Measurements from ENCODE around the gene GUCY2D.
A peak's percentile ranks its signal among the peaks of the same experiment; 100 is the strongest.
"Not testable (repeated sequence)": the region's sequence is repeated elsewhere in the genome, so short reads cannot be mapped to it uniquely, and the experiment has no call there.

The GUCY2D gene

DNA sequence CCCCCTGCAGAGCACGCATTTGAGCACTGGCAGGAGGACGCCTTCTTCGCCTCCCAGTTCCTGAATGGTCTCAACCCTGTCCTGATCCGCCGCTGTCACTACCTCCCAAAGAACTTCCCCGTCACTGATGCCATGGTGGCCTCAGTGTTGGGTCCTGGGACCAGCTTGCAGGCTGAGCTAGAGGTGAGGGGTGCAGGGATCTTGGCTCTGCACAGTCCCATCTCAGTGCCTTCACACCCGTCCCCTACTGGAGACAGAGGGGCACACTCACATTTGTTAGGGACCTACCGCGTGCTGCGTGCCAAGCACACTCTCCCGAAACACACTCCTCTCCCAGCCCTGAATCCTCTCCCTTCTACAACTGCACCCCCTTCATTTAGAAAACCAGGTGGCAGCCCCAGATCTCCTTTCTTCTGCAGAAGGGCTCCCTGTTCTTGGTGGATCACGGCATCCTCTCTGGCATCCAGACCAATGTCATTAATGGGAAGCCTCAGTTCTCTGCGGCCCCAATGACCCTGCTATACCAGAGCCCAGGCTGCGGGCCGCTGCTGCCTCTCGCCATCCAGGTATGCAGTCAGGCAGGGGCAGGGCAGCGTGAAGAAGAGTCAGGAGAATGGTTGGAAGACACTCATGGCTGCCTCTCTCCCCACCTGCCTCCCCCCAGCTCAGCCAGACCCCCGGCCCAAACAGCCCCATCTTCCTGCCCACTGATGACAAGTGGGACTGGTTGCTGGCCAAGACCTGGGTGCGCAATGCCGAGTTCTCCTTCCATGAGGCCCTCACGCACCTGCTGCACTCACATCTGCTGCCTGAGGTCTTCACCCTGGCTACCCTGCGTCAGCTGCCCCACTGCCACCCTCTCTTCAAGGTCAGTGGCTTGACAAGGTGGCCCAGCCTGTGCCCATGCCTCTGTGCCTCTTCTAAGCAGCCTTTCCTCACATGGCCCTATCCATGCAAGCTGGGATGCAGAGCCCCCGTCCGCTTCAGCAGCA lies 42.7 kb downstream of the GUCY2D start:
- DNase-seq, result no peak

DNA sequence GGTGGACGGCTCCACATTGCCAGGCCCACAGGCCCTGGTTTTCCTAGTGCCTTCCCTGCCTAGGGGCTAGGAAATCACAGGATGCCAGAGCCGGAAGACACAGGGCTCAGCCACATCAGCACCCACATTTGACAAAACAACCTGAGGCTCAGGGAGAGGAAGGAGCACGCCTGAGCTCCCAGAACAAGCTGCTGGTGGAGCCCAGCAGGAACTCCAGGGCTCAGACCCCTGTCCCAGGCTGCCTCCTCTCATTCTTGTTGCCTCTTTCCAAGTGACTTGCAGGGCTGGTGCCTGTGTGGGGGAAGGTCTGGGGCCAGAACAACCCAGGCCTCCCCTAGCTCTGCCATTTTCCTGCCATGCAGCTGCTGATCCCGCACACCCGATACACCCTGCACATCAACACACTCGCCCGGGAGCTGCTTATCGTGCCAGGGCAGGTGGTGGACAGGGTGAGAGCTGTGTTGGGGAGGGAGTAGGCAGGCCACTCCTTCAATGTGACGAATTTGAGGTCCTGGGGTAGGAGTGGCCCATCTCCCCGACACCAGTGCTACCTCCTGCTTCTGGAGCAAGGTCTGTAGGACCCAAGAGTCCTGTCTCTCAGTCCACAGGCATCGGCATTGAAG lies 44.0 kb downstream of the GUCY2D start:
- no peak for DNase-seq

DNA sequence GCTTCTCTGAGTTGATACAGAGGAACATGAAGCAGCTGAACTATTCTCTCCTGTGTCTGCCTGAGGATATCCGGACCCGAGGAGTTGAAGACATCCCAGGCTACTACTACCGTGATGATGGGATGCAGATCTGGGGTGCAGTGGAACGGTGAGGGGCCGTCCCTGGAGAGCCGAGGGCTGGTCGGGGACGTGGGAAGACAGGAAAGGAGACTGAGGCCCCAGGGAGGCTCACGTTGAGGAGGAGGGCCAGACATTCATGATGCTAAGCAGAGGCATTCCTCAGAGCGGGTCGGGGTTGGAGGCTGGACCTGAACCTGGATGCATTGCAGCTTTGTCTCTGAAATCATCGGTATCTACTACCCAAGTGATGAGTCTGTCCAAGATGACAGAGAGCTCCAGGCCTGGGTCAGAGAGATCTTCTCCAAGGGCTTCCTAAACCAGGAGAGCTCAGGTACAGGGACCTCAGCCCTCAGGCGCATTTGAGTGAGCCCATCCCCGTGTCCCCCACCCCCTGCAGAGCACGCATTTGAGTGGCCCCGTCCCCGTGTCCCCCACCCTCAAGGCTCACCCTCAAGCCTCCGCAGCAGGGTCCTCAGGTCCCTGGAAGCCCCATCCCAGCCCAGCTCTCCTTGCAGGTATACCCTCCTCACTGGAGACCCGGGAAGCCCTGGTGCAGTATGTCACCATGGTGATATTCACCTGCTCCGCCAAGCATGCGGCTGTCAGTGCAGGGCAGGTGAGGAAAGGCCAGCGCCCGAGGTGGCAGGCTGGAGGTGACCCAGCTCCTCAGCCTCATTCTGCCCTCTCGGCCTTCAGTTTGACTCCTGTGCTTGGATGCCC lies 44.7 kb downstream of the GUCY2D start:
- no peak for DNase-seq

DNA sequence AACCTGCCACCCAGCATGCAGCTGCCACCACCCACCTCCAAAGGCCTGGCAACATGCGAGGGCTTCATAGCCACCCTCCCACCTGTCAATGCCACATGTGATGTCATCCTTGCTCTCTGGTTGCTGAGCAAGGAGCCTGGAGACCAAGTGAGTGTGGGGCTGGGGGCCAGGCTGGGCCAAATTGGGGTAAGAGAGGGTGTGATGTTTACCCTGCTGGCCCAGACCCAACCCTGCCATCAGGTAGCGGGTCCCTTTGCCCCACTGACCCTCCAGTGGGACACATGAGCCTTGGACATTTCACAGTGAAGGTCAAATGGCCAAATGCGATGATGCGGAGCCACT lies 45.3 kb downstream of the GUCY2D start:
- no peak for DNase-seq

DNA sequence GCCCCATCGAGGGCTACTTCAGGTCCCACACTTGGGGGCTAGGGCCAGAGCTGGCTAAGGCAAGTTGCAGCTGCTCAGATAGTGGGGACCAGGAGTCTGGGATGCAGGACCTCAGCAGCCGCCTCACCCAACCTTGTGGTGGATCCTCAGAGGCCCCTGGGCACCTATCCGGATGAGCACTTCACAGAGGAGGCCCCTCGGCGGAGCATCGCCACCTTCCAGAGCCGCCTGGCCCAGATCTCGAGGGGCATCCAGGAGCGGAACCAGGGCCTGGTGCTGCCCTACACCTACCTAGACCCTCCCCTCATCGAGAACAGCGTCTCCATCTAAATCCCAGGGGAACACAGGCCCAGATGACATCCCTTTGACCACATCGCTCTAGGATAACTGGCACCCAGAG lies 45.8 kb downstream of the GUCY2D start:
- no peak for DNase-seq

DNA sequence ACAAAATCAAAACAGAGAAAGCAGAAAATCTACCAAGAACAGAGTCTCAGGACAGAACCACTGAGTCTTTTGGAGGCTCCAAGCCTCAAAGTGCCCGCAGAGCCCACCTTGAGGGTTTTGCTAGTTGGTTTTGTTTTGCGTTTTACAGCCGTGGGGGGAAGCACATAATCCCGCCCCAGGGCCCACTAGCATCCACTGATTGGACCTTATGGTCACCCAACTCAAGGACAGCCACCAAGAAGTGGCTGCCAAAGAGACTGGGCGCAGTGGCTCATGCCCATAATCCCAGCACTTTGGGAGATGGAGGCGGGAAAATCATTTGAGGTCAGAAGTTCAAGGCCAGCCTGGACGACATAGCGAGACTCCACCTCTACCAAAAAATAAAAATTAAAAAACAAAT lies 46.3 kb downstream of the GUCY2D start:
- DNase-seq, result no peak

DNA sequence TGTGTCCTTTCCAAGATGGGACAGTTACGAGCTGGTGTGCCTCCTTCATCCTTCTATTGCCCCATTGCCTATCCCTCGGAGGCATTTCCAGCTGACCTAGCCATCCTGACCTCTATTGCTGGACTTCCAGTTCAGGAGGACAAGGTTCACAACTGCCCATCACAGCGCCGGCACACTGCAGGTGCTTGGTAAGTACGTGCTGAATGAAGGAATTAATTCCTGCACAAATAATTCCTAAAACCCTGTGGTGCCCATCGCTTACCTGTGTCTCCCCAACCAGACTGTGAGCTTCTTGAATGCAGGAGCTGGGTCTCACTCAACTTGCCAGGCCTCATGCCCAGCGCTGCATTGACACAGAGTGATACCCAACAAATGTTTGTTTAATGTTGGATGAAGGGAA lies 49.4 kb downstream of the GUCY2D start:
- no peak for DNase-seq

DNA sequence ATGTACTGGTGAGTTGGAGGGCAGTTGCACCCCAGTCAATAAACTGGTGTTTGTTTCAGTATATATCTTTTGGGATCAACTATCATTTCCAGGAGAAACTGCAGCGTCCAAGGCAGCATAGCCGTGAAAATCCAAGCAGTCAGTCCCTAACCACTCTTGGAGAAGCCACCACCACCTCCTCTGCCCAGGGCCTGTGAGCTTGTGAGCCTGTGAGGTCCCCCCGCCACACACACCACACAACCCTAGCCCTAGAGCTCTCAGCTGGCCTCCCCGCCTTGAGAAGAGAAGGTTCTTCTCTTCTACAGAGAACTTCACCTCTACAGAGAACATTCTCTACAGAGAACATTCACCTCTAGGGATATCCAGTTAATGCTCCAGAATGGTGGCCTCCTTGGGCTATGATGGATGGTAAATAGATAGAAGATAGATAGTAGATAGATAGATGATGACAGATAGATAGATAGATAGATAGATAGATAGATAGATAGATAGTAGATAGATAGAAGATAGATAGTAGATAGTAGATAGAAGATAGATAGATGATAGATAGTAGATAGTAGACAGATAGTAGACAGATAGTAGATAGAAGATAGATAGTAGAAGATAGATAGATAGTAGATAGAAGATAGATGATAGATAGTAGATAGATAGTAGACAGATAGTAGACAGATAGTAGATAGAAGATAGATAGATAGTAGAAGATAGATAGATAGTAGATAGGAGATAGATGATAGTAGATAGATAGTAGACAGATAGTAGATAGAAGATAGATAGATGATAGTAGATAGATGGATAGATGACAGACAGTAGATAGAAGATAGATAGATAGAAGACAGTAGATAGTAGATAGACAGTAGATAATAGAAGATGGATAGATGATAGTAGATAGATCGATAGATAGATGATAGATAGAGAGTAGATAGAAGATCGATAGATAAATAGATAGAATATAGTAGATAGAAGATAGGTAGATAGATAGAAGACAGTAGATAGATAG lies 50.1 kb downstream of the GUCY2D start:
- DNase-seq, result no peak

DNA sequence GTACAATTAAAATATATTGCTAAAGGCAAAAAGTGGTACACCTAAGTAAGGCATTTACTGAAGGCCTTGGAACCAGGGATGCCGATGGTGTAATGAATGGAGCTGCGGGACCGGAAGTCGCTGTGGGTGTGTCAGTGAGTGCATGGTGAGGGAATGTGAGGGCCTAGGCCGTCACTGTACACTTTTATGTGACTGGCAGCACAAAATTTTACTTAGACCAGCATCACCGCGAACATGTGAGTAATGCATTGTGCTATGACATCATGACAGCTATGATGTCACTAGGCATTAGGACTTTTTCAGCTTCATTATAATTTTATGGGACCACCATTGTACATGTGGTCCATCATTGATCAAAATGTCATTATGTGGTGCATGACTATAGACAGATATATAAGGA lies 51.2 kb downstream of the GUCY2D start:
- DNase-seq, result no peak

DNA sequence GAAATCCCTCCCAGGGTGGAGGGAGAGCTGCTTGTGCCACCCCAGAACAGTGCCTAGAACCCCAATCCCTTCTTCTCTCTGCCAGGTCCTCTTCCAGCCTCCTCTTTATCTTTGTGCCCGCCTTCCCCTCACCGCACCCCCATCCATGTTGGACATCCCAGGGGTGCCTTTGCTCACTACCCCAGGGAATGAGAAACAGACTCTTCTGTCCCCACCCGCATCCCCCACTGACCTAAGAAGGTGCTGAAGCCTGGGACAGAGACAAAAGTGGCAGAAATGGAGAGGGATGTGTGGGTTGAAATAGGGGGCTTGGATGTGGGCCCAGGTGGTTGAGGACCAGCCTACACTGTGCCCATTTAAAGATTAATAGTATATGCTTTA lies 53.4 kb downstream of the GUCY2D start:
- no peak for DNase-seq

DNA sequence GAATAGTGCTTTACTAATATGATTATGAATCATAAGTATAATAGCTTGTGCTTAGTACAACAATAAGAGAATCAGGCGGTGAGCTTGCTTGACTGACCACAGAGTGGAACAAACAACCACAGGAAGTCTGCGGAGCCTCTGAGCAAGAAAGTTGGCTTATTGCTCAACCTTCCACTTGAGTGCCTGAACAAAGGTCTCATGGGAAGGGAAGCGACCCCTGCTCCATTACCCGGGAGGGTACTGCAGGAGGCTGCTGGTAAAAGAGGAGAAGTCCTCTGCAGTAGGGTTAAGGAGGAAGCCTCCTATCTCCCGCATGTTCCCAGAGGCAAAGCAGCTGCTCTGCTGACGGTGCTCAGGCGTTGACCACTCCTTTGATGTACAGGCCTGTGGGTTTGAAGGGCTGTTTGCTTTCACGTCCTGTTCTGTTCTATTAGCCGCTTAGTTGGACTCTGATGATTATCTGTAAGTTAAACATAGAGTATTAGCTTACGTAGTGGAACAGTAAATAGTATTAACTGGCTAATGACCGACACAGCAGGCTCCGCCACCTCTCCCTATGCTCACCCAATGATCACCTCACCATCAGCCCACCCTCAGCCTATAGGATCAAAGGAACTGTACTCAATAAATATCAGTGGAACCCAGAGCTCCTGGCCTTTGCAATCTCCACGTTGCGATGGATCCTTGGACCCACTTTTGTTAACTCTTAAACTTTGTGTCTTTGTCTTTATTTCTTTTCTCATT lies 54.0 kb downstream of the GUCY2D start:
- no peak for DNase-seq

DNA sequence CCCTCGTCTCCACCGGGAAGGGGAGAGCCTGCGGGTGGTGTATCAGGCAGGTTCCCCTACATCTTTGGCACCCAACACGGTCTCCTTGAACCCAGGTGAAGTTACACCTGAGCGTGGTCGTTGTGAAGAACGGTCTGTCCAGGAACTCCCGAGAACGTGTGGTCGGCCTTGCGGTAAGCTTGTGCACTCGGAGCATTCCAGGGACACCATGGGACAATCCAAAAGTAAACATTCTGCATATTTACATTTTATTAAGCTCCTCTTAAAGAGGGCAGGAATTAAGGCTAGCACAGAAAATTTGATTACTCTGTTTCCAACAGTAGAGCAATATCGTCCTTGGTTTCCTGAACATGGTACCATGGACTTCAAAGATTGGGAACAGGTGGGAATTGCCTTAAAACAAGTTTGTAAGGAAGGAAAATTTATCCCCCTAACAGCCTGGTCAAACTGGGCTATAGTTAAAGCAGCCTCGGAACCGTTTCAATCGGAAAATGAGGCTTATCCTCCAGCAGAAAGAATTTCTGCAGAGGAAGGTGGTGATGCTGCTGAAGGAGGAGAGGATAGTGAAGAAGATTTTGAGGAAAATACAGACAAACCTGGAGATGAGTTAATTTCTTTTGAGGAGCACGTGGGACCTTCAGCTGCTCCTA lies 54.7 kb downstream of the GUCY2D start:
- no peak for DNase-seq

DNA sequence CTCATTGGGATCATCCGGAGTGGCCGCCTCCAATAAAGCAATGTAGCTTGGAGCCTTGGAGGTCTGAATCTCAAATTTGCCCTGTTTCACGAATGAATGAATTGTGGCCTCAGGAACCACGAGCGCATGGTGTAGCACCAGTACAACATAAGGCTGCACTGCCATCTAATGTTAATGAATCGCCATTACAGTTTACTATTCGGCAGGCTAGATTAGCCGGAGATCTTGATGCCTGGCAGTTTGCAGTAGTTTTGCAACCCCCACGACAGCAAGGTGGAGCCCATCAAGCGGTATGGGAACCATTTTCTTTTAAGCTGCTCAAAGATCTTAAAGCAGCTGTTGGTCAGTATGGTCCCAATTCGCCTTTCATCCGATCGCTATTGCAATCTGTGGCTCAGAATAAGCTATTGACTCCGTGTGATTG lies 55.3 kb downstream of the GUCY2D start:
- DNase-seq, result peak; percentile 57

DNA sequence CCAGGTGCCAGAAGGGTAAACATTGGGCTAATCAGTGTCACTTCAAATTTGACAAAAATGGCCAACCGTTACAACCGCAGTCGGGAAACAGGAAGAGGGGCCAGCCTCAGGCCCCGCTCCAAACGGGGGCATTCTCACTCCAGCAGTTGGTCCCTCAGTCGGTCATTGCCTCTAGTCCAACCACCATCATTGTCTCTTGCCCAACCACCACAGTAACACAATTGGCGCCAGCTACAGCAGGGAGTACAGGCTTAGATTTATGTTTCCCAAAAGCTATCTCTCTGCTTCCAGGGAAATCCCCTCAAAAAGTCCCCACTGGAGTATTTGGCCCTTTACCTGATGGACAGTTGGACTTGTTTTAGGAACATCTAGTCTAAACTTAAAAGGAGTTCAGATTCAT lies 56.7 kb downstream of the GUCY2D start:
- DNase-seq, result no peak

DNA sequence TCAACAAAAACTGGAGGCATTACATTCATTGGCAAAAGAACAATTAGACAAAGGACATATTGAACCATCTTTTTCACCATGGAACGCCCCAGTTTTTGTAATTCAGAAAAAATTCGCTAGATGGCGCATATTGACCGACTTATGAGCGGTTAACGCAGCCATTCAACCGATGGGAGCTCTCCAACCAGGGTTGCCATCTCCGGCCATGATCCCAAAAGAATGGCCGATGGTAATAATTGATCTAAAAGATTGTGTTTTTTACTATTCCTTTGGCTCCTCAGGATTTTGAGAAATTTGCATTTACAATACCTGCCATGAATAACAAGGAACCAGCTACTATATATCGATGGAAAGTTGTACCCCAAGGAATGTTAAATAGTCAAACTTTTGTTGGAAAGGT lies 57.9 kb downstream of the GUCY2D start:
- no peak for DNase-seq

DNA sequence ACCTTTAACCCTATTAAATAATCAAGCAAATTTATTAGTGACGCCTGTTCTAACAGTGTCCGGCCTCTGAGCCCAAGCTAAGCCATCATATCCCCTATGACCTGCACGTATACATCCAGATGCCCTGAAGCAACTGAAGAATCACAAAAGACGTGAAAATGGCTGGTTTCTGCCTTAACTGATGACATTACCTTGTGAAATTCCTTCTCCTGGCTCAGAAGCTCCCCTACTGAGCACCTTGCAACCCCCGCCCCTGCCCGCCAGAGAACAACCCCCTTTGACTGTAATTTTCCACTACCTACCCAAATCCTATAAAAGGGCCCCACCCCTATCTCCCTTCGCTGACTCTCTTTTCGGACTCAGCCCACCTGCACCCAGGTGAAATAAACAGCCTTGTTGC lies 59.4 kb downstream of the GUCY2D start:
- not testable (repeated sequence) for DNase-seq

DNA sequence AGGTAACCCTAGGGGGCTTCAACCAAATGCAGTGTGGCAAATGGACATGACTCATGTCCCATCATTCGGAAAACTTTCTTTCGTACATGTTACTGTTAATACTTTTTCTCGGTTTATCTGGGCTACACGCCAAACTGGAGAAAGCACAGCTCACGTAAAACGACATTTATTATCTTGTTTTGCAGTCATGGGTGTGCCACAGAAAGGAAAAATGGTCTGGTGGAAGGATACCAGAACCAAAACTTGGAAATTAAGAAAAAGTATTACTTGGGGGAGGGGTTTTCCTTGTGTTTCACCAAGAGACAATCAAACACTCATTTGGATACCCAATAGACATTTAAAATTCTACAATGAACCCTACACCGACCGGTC lies 60.0 kb downstream of the GUCY2D start:
- DNase-seq, result no peak

DNA sequence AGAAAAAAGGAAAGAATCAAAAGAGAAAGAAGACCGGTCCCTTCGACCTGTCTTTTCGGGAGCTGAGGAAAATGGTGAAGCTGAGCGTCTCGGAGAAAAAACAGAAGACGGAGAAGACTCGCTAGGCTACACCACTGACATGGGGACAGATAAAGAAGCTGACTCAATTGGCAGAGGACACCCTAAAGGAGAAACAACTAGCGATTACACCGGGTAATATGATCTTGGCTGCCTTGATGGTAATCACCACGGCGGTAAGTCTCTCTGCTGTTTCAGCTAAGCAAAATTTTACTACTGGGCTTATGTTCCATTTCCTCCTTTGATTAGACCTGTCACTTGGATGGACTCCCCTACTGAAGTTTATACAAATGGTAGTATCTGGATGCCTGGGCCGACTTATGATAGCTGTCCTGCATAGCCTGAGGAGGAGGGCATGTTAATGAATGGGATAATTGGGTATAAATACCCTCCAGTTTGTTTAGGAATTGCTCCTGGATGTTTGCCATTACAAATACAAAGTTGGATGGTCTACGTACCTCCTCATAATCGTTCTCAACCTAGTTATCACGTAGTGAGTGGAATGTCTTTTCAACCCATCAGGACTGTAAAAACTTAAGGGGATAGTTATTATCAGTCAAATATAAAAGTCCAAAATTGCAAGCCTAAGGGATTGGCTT lies 60.5 kb downstream of the GUCY2D start:
- DNase-seq, result no peak

DNA sequence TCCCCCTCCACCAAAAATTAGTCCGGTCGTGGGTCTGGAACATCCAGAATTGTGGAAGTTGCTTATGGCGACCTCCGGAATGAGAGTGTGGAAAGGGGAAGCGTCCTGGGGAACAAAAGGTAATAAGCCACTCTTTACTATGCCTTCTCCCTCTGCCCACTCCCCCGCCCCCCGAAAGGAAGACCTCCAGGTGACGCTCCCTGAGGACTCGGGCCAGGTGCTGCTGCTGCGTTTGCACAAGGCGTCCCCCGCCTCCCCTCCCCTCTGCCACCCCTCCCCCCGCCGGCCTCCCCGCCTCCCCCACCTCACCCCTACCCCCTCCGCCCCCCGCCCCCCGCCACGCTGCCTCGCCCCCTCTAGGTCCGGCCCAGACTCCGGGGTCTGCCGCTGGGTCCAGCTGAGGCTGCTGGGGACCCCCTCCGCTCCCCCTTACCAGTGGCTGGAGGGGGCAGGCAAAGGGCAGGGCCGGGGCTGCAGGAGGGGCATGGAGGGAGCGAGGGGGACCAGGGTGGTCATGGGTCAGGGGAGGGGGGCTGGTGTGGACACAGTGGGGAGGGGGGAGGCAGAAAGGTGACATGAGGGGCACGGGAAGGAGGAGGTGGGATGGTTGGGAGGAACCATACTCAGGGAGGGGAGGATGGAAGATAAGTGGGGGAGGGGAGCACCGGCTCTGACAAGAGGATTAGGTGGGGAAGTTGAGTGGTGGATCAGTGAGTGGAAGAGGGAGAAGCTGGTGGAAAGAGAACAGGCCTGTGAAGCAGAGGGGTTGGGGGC lies 61.5 kb downstream of the GUCY2D start:
- no peak for DNase-seq

Data from right kidney (tissue), 1 donor.